HepG2 (cell line): Measurements from ENCODE around the gene ACP2. TPM values are rescaled to one million over a fixed set of nuclear protein-coding genes. Genes with fewer than 3 reads are reported as not detected.

ENCODE experiments used
- ATRX ChIP-seq: sonication (generic); formaldehyde crosslinking; IDR thresholded peaks from 2 replicates; pipeline ENCODE4 v1.4.0; 2020; ENCODE audit warnings: missing genetic modification reagents, borderline replicate concordance
- BCL6 ChIP-seq: IDR thresholded peaks from 2 replicates; pipeline ENCODE4 v1.6.1; 2016; ENCODE audit warnings: missing genetic modification reagents, missing compliant biosample characterization
- DNMT3B ChIP-seq: conservative IDR thresholded peaks from 2 replicates; pipeline ENCODE4 v1.6.1; 2016; ENCODE audit warnings: missing biosample characterization, control low read depth
- E2F5 ChIP-seq: sonication (generic); formaldehyde crosslinking; conservative IDR thresholded peaks from 2 replicates; pipeline ENCODE4 v1.4.0; 2020; ENCODE audit warnings: missing genetic modification reagents
- FIP1L1 ChIP-seq: fragments of 200-400 bp; formaldehyde crosslinking; IDR thresholded peaks from 2 replicates; pipeline ENCODE4 v1.6.1; 2018; ENCODE audit warnings: low read depth, mild to moderate bottlenecking, low read length, moderate library complexity, borderline replicate concordance; ENCODE audit not compliant: insufficient read depth
- GFI1 ChIP-seq: sonication (generic); formaldehyde crosslinking; IDR thresholded peaks from 2 replicates; pipeline ENCODE4 v1.5.0; 2020; ENCODE audit warnings: missing genetic modification reagents, mild to moderate bottlenecking, borderline replicate concordance
- IKZF1 ChIP-seq: fragments of 450-650 bp; IDR thresholded peaks from 2 replicates; pipeline ENCODE4 v1.7.1; 2016
- IKZF5 ChIP-seq: IDR thresholded peaks from 2 replicates; pipeline ENCODE4 v1.6.1; 2018; ENCODE audit warnings: missing genetic modification reagents, mild to moderate bottlenecking, missing compliant biosample characterization
- ISL2 ChIP-seq: sonication (generic); formaldehyde crosslinking; IDR thresholded peaks from 2 replicates; pipeline ENCODE4 v1.5.0; 2020; ENCODE audit warnings: missing genetic modification reagents
- MIXL1 ChIP-seq: IDR thresholded peaks from 2 replicates; pipeline ENCODE4 v1.6.1; 2016
- POLR2AphosphoS2 ChIP-seq: IDR thresholded peaks from 2 replicates; pipeline ENCODE4 v1.6.1; 2011; ENCODE audit warnings: low read depth, low read length, improper control_type of control experiment
- THRA ChIP-seq: sonication (generic); formaldehyde crosslinking; IDR thresholded peaks from 2 replicates; pipeline ENCODE4 v1.4.0; 2020; ENCODE audit warnings: missing genetic modification reagents, borderline replicate concordance
- ZBTB26 ChIP-seq: IDR thresholded peaks from 2 replicates; pipeline ENCODE4 v1.6.1; 2016; ENCODE audit warnings: missing compliant biosample characterization, missing genetic modification reagents, borderline replicate concordance
- ZC3H13 ChIP-seq: sonication (generic); formaldehyde crosslinking; IDR thresholded peaks from 2 replicates; pipeline ENCODE4 v1.8.1; 2023; ENCODE audit warnings: mild to moderate bottlenecking, missing genetic modification reagents, moderate library complexity
- ZC3H4 ChIP-seq: sonication (generic); formaldehyde crosslinking; IDR thresholded peaks from 2 replicates; pipeline ENCODE4 v1.4.0; 2020; ENCODE audit warnings: missing genetic modification reagents, borderline replicate concordance
- ZKSCAN8 ChIP-seq: IDR thresholded peaks from 2 replicates; pipeline ENCODE4 v1.6.1; 2016; ENCODE audit warnings: borderline replicate concordance, missing genetic modification reagents, missing compliant biosample characterization
- ZNF230 ChIP-seq: sonication (generic); formaldehyde crosslinking; IDR thresholded peaks from 2 replicates; pipeline ENCODE4 v1.4.0; 2020; ENCODE audit warnings: mild to moderate bottlenecking, missing genetic modification reagents
- ZNF580 ChIP-seq: IDR thresholded peaks from 2 replicates; pipeline ENCODE4 v1.6.1; 2016; ENCODE audit warnings: low read depth, borderline replicate concordance
- ZNF614 ChIP-seq: IDR thresholded peaks from 2 replicates; pipeline ENCODE4 v1.6.1; 2018; ENCODE audit warnings: missing biosample characterization, missing genetic modification reagents, inconsistent platforms, borderline replicate concordance
- ZNF710 ChIP-seq: sonication (generic); formaldehyde crosslinking; IDR thresholded peaks from 2 replicates; pipeline ENCODE4 v1.5.0; 2020; ENCODE audit warnings: mild to moderate bottlenecking, missing genetic modification reagents, borderline replicate concordance
- ZNF788 ChIP-seq: sonication (generic); formaldehyde crosslinking; IDR thresholded peaks from 2 replicates; pipeline ENCODE4 v1.5.0; 2020; ENCODE audit warnings: mild to moderate bottlenecking, missing genetic modification reagents, borderline replicate concordance
- ZSCAN22 ChIP-seq: sonication (generic); formaldehyde crosslinking; IDR thresholded peaks from 2 replicates; pipeline ENCODE4 v1.4.0; 2020; ENCODE audit warnings: mild to moderate bottlenecking, missing genetic modification reagents
- polyA plus RNA-seq, 8 experiments: library from polyadenylated mRNA; depleted of rRNA in 3 of 8; stranded (reverse) in 7 of 8; unstranded in 1 of 8; fragments of >200 nt; fragmentation: Illumina TruSeq in 4 of 8; extraction: Trizol in 4 of 8; gene quantifications; 2 replicates each; pipeline versions ENCODE4 v1.2.1 to v1.2.3, GENCODE V29; 2011 to 2016; ENCODE audit warnings: low read depth in 4 of 8, missing spikeins in 1 of 8, mixed read lengths in 1 of 8; ENCODE audit not compliant: insufficient read depth in 1 of 8
- total RNA-seq, 5 experiments: library from RNA; depleted of rRNA; stranded (reverse); fragments of >200 nt; fragmentation: Illumina TruSeq; extraction: Trizol; gene quantifications; 2 replicates each; pipeline ENCODE4 v1.2.3, GENCODE V29; 2016; ENCODE audit warnings: low read depth in 1 of 5

ACP2 gene
- total and polyA plus RNA-seq, 2 of the 13 experiments (the other 11 are each of a cell fraction or from before 2014, with no cell fraction given), result 17.7 to 20.2 TPM

- TF ChIP-seq ZC3H13 (CRISPR knock-in tag) (peak; percentile 84), E2F5 (no peak), FIP1L1 (no peak; the same call in 1 of the 2 replicates), ZBTB26 (CRISPR knock-in tag) (0 out of 2 replicates have a peak, but pooled peaks have one; percentile 65), ZNF614 (no peak), BCL6 (no peak; the same call in 1 of the 2 replicates), MIXL1 (CRISPR knock-in tag) (no peak), ZNF580 (CRISPR knock-in tag) (no peak), ZC3H4 (CRISPR knock-in tag) (no peak; the same call in 1 of the 2 replicates), ZNF710 (no peak), DNMT3B (CRISPR knock-in tag) (no peak; the same call in 1 of the 2 replicates), ZSCAN22 (CRISPR knock-in tag) (no peak), ATRX (CRISPR knock-in tag) (no peak), ZKSCAN8 (peak; percentile 51; the same call in 1 of the 2 replicates), POLR2AphosphoS2 (no peak), GFI1 (CRISPR knock-in tag) (no peak), ZNF230 (CRISPR knock-in tag) (no peak), ISL2 (no peak), THRA (no peak), IKZF1 (no peak), IKZF5 (CRISPR knock-in tag) (0 out of 2 replicates have a peak, but pooled peaks have one; percentile 20), ZNF788 (CRISPR knock-in tag) (peak; percentile 48; the same call in 1 of the 2 replicates)
These were observed 20.6 kb upstream of the ACP2 start (continued) for GRCh38 chr11:47269002-47269828.
